ENCODE results near the gene BTN2A1. TPM values are rescaled to one million over a fixed set of nuclear protein-coding genes. Genes with fewer than 3 reads are reported as not detected.

Gene BTN2A1
- total and polyA plus RNA-seq, 2 of the 13 experiments (the other 11 are each of a cell fraction or from before 2014, with no cell fraction given), result 16.4 to 30.4 TPM

- TF ChIP-seq GATAD1 (CRISPR knock-in tag; IDR thresholded peaks at IDR 0.05) (no peak), JARID2 (CRISPR knock-in tag; IDR thresholded peaks at IDR 0.05; ENCODE audit: insufficient replicate concordance) (no peak), CHD4 (IDR thresholded peaks at IDR 0.05; ENCODE audit: borderline replicate concordance, low read length) (peak; percentile 77; the same call in 1 of the 2 replicates), MZF1 (CRISPR knock-in tag; IDR thresholded peaks at IDR 0.05; ENCODE audit: borderline replicate concordance) (no peak), GABPA (IDR thresholded peaks at IDR 0.05; ENCODE audit: low read depth, low read length) (no peak), GABPA (CRISPR knock-in tag; IDR thresholded peaks at IDR 0.05; ENCODE audit: low read depth) (no peak), NFAT5 (CRISPR knock-in tag; IDR thresholded peaks at IDR 0.05) (no peak), SIN3A (IDR thresholded peaks at IDR 0.05; ENCODE audit: borderline replicate concordance, low read depth, low read length) (no peak), ZNF414 (CRISPR knock-in tag; IDR thresholded peaks at IDR 0.05) (no peak), ZSCAN21 (CRISPR knock-in tag; IDR thresholded peaks at IDR 0.05; ENCODE audit: borderline replicate concordance) (no peak), ZNF510 (CRISPR knock-in tag; IDR thresholded peaks at IDR 0.05; ENCODE audit: low read depth) (no peak), EZH2 (conservative IDR thresholded peaks at IDR 0.05; ENCODE audit: low read depth, low read length) (no peak), CBX1 (IDR thresholded peaks at IDR 0.05; ENCODE audit: low read depth) (no peak), HMGA1 (CRISPR knock-in tag; conservative IDR thresholded peaks at IDR 0.05) (no peak), ZNF136 (CRISPR knock-in tag; IDR thresholded peaks at IDR 0.05; ENCODE audit: low read depth) (no peak), MXD3 (CRISPR knock-in tag; IDR thresholded peaks at IDR 0.05) (no peak), ZNF20 (CRISPR knock-in tag; IDR thresholded peaks at IDR 0.05) (no peak)
- TF ChIP-seq, protein P1, sequence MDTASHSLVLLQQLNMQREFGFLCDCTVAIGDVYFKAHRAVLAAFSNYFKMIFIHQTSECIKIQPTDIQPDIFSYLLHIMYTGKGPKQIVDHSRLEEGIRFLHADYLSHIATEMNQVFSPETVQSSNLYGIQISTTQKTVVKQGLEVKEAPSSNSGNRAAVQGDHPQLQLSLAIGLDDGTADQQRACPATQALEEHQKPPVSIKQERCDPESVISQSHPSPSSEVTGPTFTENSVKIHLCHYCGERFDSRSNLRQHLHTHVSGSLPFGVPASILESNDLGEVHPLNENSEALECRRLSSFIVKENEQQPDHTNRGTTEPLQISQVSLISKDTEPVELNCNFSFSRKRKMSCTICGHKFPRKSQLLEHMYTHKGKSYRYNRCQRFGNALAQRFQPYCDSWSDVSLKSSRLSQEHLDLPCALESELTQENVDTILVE (CRISPR knock-in tag; IDR thresholded peaks at IDR 0.05), result no peak
- TF ChIP-seq, protein P2, sequence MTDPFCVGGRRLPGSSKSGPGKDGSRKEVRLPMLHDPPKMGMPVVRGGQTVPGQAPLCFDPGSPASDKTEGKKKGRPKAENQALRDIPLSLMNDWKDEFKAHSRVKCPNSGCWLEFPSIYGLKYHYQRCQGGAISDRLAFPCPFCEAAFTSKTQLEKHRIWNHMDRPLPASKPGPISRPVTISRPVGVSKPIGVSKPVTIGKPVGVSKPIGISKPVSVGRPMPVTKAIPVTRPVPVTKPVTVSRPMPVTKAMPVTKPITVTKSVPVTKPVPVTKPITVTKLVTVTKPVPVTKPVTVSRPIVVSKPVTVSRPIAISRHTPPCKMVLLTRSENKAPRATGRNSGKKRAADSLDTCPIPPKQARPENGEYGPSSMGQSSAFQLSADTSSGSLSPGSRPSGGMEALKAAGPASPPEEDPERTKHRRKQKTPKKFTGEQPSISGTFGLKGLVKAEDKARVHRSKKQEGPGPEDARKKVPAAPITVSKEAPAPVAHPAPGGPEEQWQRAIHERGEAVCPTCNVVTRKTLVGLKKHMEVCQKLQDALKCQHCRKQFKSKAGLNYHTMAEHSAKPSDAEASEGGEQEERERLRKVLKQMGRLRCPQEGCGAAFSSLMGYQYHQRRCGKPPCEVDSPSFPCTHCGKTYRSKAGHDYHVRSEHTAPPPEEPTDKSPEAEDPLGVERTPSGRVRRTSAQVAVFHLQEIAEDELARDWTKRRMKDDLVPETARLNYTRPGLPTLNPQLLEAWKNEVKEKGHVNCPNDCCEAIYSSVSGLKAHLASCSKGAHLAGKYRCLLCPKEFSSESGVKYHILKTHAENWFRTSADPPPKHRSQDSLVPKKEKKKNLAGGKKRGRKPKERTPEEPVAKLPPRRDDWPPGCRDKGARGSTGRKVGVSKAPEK (CRISPR knock-in tag; IDR thresholded peaks at IDR 0.05; ENCODE audit: borderline replicate concordance), result no peak
These were observed 59.0 kb downstream of the BTN2A1 start (continued) for GRCh38 chr6:26516481-26517427.
